GM21717 (cell line): Measurements from ENCODE around the gene FBXL15.
A peak's percentile ranks its signal among the peaks of the same experiment; 100 is the strongest.
"Not testable (repeated sequence)": the region's sequence is repeated elsewhere in the genome, so short reads cannot be mapped to it uniquely, and the experiment has no call there.

Experiments used
- ATAC-seq: cut with Tn5 transposase; IDR thresholded peaks from one replicate; pipeline ENCODE4 v1.9.1; 2021; ENCODE audit warnings: mild to moderate bottlenecking, moderate library complexity; ENCODE audit not compliant: unreplicated experiment

FBXL15 gene

DNA sequence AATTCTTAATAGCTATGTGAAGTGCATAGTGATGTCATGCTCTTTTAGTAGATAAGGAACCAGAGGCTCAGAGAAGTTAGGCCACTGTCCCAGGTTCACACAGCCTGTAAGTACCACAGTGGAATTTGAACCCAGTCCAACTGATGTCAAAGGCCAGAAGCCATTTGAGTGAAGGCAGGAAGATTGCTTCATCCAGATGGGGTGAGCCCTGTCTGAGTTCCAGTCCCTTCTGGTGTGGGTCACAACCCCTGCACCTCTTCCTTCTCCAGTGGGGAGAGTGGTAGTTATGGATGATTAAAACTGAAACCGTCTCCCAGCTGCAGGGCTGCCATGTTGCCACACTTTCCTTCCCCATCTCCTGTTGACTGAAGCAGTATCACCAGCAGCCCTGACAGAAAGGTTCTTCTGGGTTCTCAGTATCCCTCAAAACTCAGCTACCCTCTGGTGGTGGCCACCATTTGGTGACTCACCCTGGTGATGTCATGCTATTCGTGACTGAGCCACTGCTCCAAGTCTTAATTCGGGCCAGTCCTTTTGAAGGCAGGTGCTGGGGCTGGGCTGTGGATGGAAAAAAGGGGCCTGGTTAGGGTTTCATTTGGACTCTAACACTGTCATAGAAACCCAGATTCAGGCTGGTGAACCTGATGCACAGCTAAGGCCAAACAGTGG lies 32.2 kb downstream of the FBXL15 start:
- no peak for ATAC-seq

- no peak for ATAC-seq
These were observed 32.9 kb downstream of the FBXL15 start for GRCh38 chr10:102453502-102453901.

DNA sequence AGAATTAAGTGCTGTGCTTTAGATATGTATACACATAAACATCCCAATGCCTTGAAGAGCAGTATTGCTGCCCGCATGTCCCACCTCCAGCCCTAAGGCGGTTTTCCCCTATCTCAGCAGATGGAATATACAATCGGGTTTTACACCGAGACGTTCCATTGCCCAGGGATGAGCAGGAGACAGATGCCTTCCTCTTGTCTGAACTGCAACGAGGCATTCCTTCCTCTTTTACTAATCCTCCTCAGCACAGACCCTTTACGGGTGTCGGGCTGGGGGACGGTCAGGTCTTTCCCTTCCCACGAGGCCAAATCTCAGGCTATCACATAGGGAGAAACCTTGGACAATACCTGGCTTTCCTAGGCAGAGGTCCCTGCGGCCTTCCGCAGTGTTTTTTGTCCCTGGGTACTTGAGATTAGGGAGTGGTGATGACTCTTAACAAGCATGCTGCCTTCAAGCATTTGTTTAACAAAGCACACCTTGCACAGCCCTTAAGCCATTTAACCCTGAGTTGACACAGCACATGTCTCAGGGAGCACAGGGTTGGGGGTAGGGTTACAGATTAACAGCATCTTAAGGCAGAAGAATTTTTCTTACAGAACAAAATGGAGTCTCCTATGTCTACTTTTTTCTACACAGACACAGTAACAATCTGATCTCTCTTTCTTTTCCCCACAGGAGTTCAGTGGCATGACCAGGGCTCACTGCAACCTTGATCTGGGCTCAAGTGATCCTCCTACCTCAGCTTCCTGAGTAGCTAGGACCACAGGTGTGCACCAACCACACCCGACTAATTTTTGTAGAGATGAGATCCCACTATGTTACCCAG lies 34.2 kb downstream of the FBXL15 start:
- not testable (repeated sequence) for ATAC-seq

DNA sequence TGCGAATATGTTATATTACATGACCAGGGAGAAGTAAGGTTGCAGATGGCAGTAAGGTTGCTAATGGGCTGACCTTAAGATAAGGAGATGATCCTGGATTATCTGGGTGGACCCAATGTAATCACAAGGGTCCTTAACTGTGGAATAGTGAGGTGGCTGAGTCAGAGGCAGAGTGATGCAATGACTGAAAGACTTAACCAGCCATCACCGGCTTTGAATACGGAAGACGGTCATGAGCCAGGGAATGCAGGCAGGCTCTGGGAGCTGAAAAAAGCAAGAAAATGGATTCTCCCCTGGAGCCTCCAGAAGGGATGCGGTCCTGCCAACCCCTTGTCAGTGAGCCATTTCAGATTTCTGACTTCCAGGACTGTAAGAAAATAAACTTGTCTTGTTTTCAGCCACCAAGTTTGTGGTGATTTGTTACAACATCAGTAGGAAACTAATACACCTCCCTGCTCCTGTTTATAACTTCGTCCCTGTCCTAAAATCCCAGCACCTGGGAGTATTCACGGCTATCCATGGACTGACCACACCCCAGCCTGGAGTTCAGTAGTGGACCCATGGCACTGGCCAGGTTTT lies 35.3 kb downstream of the FBXL15 start:
- no peak for ATAC-seq

DNA sequence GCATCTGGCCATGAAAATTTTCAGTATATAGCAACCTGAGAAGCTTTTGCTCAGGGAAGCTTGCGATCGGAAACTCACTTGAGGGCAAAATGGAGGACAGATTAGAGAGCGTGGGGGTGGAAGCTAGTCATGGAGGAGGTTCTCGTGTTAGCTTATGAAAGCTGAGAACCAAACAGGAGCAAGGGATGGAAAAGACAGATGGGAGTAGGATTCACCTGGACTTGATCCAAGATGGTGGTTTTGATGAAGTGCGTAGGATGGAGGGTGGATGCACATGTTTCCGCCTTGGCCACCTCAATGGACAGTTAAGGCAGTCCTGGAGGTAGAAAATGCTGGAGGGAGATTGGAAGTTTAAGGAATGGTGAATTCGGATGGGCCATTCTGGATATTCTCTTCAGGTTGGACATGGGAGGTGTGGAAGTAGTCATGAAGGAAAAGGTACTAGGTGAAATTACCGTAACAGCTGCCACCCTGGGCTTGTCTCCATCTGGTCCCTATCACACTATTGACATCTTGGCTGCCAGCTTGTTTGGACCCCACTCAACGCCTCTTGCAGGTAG lies 37.0 kb downstream of the FBXL15 start:
- ATAC-seq: no peak

- ATAC-seq: no peak
These were observed 38.0 kb downstream of the FBXL15 start for GRCh38 chr10:102458656-102459055.

- ATAC-seq: peak; percentile 18
These were observed 40.2 kb downstream of the FBXL15 start for GRCh38 chr10:102460836-102461186.

GRCh38 chr10:102461187-102462054 lies 40.8 kb downstream of the FBXL15 start:
- ATAC-seq: peak; percentile 63

GRCh38 chr10:102462512-102463054 lies 41.9 kb downstream of the FBXL15 start:
- ATAC-seq: no peak

DNA sequence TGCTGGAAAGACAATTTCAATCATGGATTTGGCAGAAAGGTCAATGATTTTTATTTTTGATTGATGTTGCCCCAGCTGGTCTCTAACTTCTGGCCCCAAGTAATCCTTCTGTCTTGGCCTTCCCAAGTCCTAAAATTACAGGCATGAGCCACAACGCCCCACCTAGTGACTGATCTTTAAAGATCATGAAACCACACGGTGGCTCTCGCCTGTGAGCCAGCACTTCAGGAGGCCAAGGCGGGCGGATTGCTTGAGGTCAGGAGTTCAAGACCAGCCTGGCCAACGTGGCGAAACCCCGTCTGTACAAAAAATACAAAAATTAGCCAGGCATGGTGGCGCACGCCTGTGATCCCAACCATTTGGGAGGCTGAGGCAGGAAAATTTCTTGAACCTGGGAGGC lies 43.3 kb downstream of the FBXL15 start:
- no peak for ATAC-seq

GRCh38 chr10:102465466-102465865 lies 44.8 kb downstream of the FBXL15 start:
- no peak for ATAC-seq

GRCh38 chr10:102467318-102467717 lies 46.7 kb downstream of the FBXL15 start:
- ATAC-seq: no peak

- no peak for ATAC-seq
These were observed 47.4 kb downstream of the FBXL15 start for GRCh38 chr10:102467971-102468438.

DNA sequence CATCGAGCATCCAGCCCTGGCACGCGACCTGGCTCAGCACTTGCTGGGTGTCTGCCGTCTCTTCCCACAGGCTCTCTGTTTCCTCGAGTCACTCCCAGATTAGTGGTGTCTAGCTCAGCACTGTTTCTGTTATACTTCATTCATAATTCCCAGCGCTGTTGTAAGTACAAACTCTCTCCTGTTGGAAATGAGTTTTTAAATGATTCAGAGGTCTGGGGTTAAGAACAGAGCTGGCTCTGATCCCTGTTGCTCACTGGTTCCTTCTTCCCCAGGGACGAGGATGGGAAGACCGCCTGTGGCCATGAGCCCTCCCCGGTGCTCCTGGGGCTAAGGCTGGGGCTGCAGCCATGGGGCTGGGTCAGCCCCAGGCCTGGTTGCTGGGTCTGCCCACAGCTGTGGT lies 48.0 kb downstream of the FBXL15 start:
- ATAC-seq: no peak

DNA sequence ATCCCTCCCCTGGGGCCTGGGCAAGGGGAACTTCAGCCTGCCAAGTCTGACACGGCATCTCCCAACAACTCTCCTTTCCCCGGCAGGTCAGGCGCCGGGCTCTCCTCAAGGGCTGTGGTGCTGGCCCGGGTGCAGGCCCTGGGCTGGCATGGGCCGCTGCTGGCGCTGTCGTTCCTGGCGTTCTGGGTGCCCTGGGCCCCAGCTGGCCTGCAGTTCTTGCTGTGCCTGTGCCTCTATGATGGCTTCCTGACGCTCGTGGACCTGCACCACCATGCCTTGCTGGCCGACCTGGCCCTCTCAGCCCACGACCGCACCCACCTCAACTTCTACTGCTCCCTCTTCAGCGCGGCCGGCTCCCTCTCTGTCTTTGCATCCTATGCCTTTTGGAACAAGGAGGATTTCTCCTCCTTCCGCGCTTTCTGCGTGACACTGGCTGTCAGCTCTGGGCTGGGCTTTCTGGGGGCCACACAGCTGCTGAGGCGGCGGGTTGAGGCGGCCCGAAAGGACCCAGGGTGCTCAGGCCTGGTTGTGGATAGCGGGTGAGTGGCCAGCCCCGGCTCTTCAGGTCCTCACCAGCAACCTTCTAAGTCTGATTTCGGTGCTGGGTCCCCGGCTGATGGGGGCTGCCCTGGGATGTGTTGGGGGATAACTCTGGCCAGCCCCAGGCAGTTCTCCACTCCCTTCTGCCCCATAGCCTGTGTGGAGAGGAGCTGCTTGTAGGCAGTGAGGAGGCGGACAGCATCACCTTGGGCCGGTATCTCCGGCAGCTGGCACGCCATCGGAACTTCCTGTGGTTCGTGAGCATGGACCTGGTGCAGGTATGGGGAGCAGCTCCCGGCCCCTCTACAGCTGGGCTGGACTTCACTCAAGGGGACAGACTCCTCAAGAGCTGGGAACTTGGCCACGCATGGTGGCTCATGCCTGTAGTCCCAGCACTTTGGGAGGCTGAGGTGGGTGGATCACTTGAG lies 50.2 kb downstream of the FBXL15 start:
- ATAC-seq: no peak
